ENCODE measurements around the gene BIRC3. TPM values are rescaled to one million over a fixed set of nuclear protein-coding genes. Genes with fewer than 3 reads are reported as not detected.
"Not testable (repeated sequence)": the region's sequence is repeated elsewhere in the genome, so short reads cannot be mapped to it uniquely, and the experiment has no call there.

The BIRC3 gene
- total RNA-seq, 2 experiments from 2014 or later: 115 to 124 TPM

DNA sequence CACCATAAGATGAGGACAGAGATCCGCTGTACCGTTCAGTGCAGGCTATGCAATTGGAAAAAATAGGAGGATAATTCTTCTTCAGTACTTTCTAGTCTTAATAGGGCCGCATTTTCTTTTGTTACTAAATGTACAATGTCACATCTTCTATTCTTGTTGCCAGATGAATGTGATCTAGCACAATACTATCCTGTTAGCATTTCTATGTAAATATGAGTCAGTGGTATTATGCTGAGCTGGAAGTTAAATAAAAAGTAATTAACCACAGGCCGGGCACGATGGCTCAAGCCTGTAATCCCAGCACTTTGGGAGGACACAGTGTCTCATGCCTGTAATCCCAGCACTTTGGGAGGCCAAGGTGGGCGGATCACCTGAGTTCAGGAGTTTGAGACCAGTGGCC lies 24.4 kb upstream of the BIRC3 start:
- Histone ChIP-seq H3K4me1 (ENCODE audit: insufficient read depth, low read length) (peaks cover 19% of the 10 kb centered on the region), H3K27ac (ENCODE audit: low read depth in 1 of 2, low read length in 2 of 2) (no peak overlapping the region), H3K4me3 (ENCODE audit: low read length) (no peak overlapping the region), H3K36me3 (ENCODE audit: insufficient read depth, low read length) (no peaks in the 10 kb centered on the region), H3K27me3 (ENCODE audit: control insufficient read depth in 1 of 2, insufficient read depth in 2 of 2, low read length in 2 of 2) (no peaks in the 10 kb centered on the region), H3K9me3 (ENCODE audit: control insufficient read depth in 1 of 2, insufficient read depth in 1 of 2, low read length in 2 of 2) (no peaks in the 10 kb centered on the region)
- H3K4me3 Mint-ChIP-seq: no peak overlapping the region
- CTCF ChIA-PET: interaction anchor here (0.9 to 4.3 kb wide), 13 partner anchors 11 to 191 kb away, joined by 3 to 185 read pairs (median 5); partner anchors contain the start of gene BIRC3
- DNase-seq (no peak), ATAC-seq (ENCODE audit: poor library complexity) (no peak)
- H3K4me1 Mint-ChIP-seq (ENCODE audit: low read depth): peaks cover 41% of the 10 kb centered on the region
- H3K36me3 Mint-ChIP-seq (ENCODE audit: low read depth): no peaks in the 10 kb centered on the region
- H3K27ac Mint-ChIP-seq: peak overlapping the region; percentile 28
- intact Hi-C loops (cut with DNase I, micrococcal nuclease): no loop called here
- no peak for TF ChIP-seq CTCF (IDR thresholded peaks at IDR 0.05)
- no peaks in the 10 kb centered on the region for H3K27me3 Mint-ChIP-seq
- POLR2A ChIA-PET: interaction anchor here (1.9 to 9.4 kb wide), 3 partner anchors 13 to 49 kb away, joined by 12 to 156 read pairs (median 60); partner anchors contain the start of gene BIRC3
- no peaks in the 10 kb centered on the region for H3K9me3 Mint-ChIP-seq

DNA sequence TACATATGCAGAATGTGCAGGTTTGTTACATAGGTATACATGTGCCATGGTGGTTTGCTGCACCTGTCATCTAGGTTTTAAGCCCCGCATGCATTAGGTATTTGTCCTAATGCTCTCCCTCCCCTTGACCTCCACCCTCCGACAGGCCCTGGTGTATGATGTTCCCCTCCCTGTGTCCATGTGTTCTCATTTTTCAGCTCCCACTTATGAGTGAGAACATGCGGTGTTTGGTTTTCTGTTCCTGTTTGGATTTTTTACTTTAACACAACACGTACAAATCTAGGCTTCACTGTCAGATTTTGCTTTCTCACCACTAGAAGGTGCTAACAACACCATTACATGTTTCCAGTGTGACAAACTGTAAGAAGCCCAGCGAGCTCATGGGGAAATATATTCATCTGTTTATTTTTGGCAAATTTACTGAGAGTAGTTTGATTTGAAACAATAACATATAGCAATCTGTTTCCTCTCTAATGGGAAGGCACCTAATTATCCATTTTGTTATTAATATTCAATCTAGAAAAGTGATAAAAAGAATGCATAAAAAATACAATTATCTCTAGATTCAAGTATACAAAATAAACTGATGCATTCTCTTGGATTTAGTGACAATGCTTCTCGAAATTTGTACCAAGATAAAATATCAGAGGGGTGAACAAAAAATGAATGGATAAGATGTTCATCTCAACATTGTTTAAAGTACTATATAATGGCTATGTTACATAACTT lies 23.2 kb upstream of the BIRC3 start:
- Histone ChIP-seq H3K27ac (ENCODE audit: low read depth in 1 of 2, low read length in 2 of 2) (no peak overlapping the region), H3K4me1 (ENCODE audit: insufficient read depth, low read length) (peaks cover 14% of the 10 kb centered on the region), H3K9me3 (ENCODE audit: control insufficient read depth in 1 of 2, insufficient read depth in 1 of 2, low read length in 2 of 2) (no peaks in the 10 kb centered on the region), H3K4me3 (ENCODE audit: low read length) (peak overlapping the region; percentile 48), H3K36me3 (ENCODE audit: insufficient read depth, low read length) (no peaks in the 10 kb centered on the region), H3K27me3 (ENCODE audit: control insufficient read depth in 1 of 2, insufficient read depth in 2 of 2, low read length in 2 of 2) (no peaks in the 10 kb centered on the region)
- intact Hi-C loops (cut with DNase I, micrococcal nuclease): loop anchor here in 1 of 2 experiments (1.0 to 2.0 kb wide), 2 partner anchors 23 to 53 kb away; partner anchors contain the start of genes BIRC2 and BIRC3
- DNase-seq (peak in 5 of 14 experiments; percentile 8 to 85 (median 79)), ATAC-seq (ENCODE audit: poor library complexity) (peak; percentile 99)
- no peaks in the 10 kb centered on the region for H3K27me3 Mint-ChIP-seq
- TF ChIP-seq CTCF (IDR thresholded peaks at IDR 0.05): peak; percentile 92
- no peaks in the 10 kb centered on the region for H3K36me3 Mint-ChIP-seq (ENCODE audit: low read depth)
- CTCF ChIA-PET: interaction anchor here (0.6 to 4.3 kb wide), 28 partner anchors 10 to 372 kb away, joined by 3 to 185 read pairs (median 4); partner anchors contain the start of genes BIRC2 and BIRC3
- H3K27ac Mint-ChIP-seq: peak overlapping the region; percentile 68
- peak overlapping the region; percentile 82 for H3K4me3 Mint-ChIP-seq
- POLR2A ChIA-PET: interaction anchor here (0.7 to 9.4 kb wide), 14 partner anchors 12 to 319 kb away, joined by 3 to 156 read pairs (median 4); partner anchors contain the start of genes BIRC2 and BIRC3
- H3K4me1 Mint-ChIP-seq (ENCODE audit: low read depth): peaks cover 36% of the 10 kb centered on the region
- no peaks in the 10 kb centered on the region for H3K9me3 Mint-ChIP-seq

- H3K4me3 Mint-ChIP-seq: peak overlapping the region; percentile 32
- ChIA-PET CTCF (interaction anchor here (1.1 to 4.3 kb wide), 6 partner anchors 11 to 201 kb away, joined by 4 to 185 read pairs (median 10); partner anchors contain the start of gene BIRC3), POLR2A (interaction anchor here (0.5 to 9.4 kb wide), 7 partner anchors 11 to 157 kb away, joined by 3 to 156 read pairs (median 7); partner anchors contain the start of gene BIRC3)
- intact Hi-C loops (cut with DNase I, micrococcal nuclease): loop anchor here (1.0 to 2.0 kb wide), 2 partner anchors 23 to 52 kb away; partner anchors contain the start of gene BIRC2 (in 1 of the 2)
- H3K27ac ChIP-seq (ENCODE audit: low read depth in 1 of 2, low read length in 2 of 2): peak overlapping the region in 1 of 2 donors; percentile 24
- peak overlapping the region; percentile 18 for H3K27ac Mint-ChIP-seq
- no peak for TF ChIP-seq CTCF (IDR thresholded peaks at IDR 0.05)
- no peaks in the 10 kb centered on the region for H3K27me3 Mint-ChIP-seq
- peaks cover 4% of the 10 kb centered on the region for H3K36me3 Mint-ChIP-seq (ENCODE audit: low read depth)
- H3K4me1 ChIP-seq (ENCODE audit: insufficient read depth, low read length): peaks cover 14% of the 10 kb centered on the region
- DNase-seq: no peak
- peaks cover 36% of the 10 kb centered on the region for H3K4me1 Mint-ChIP-seq (ENCODE audit: low read depth)
- no peak overlapping the region for H3K4me3 ChIP-seq (ENCODE audit: low read length)
- no peaks in the 10 kb centered on the region for H3K9me3 ChIP-seq (ENCODE audit: control insufficient read depth in 1 of 2, insufficient read depth in 1 of 2, low read length in 2 of 2)
- no peaks in the 10 kb centered on the region for H3K36me3 ChIP-seq (ENCODE audit: insufficient read depth, low read length)
- no peak for ATAC-seq (ENCODE audit: poor library complexity)
- H3K9me3 Mint-ChIP-seq: no peaks in the 10 kb centered on the region
- H3K27me3 ChIP-seq (ENCODE audit: control insufficient read depth in 1 of 2, insufficient read depth in 2 of 2, low read length in 2 of 2): no peaks in the 10 kb centered on the region
These were observed 22.2 kb upstream of the BIRC3 start for GRCh38 chr11:102295045-102295444.

DNA sequence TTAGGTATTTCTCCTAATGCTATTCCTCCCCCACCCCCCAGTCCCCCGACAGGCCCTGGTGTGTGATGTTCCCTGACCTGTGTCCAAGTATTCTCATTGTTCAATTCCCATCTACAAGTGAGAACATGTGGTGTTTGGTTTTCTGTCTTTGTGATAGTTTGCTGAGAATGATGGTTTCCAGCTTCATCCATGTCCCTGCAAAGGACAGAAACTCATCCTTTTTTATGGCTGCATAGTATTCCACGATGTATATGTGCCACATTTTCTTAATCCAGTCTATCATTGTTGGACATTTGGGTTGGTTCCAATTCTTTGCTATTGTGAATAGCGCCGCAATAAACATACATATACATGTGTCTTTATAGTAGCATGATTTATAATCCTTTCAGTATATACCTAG lies 20.5 kb upstream of the BIRC3 start:
- Mint-ChIP-seq H3K4me1 (ENCODE audit: low read depth) (peaks cover 52% of the 10 kb centered on the region), H3K36me3 (ENCODE audit: low read depth) (peaks cover 13% of the 10 kb centered on the region)
- H3K27me3 ChIP-seq (ENCODE audit: control insufficient read depth in 1 of 2, insufficient read depth in 2 of 2, low read length in 2 of 2); H3K27me3 Mint-ChIP-seq; ATAC-seq (ENCODE audit: poor library complexity); H3K9me3 ChIP-seq (ENCODE audit: control insufficient read depth in 1 of 2, insufficient read depth in 1 of 2, low read length in 2 of 2); H3K4me3 ChIP-seq (ENCODE audit: low read length); H3K9me3 Mint-ChIP-seq; H3K36me3 ChIP-seq (ENCODE audit: insufficient read depth, low read length); DNase-seq; intact Hi-C loops (cut with DNase I, micrococcal nuclease); H3K4me3 Mint-ChIP-seq; H3K27ac Mint-ChIP-seq; H3K27ac ChIP-seq (ENCODE audit: low read depth in 1 of 2, low read length in 2 of 2): not testable (repeated sequence)
- CTCF ChIA-PET: interaction anchor here (4.3 kb wide), 1 partner anchor 18 kb away, joined by 185 read pairs; the partner anchor contains the start of gene BIRC3
- POLR2A ChIA-PET: interaction anchor here (3.7 to 9.4 kb wide), 2 partner anchors 10 to 20 kb away, joined by 60 to 156 read pairs; partner anchors contain the start of gene BIRC3
- peaks cover 30% of the 10 kb centered on the region for H3K4me1 ChIP-seq (ENCODE audit: insufficient read depth, low read length)

All from CD4-positive, alpha-beta T cell (primary cell).